SH-SY5Y (cell line): ENCODE data around the gene CARD19.

Experiments used
- GATA2 ChIP-seq: IDR thresholded peaks from 2 replicates; pipeline ENCODE4 v1.6.1; 2011; ENCODE audit warnings: mild to moderate bottlenecking, low read depth, low read length
- GATA3 ChIP-seq: IDR thresholded peaks from 2 replicates; pipeline ENCODE4 v1.6.1; 2011; ENCODE audit warnings: low read depth, mild to moderate bottlenecking, low read length, moderate library complexity

GRCh38 chr9:93050231-93050630 lies 45.8 kb upstream of the CARD19 start:
- TF ChIP-seq GATA2 (no peak), GATA3 (no peak)
